Activated CD4-positive, alpha-beta memory T cell treated with anti-CD3 and anti-CD28 coated beads for 36 hours (primary cell): ENCODE measurements around the gene PPM1M. TPM values are rescaled to one million over a fixed set of nuclear protein-coding genes. Genes with fewer than 3 reads are reported as not detected.

Experiments used
- CTCF ChIA-PET: fragments of 350-600 bp; sonication (Branson Sonifier 250); formaldehyde crosslinking; loops from one replicate; lab custom pipeline; 2021; ENCODE audit warnings: antibody characterized with exemption, inconsistent platforms; lab: Charles Lee
- POLR2A ChIA-PET: fragments of 350-600 bp; sonication (Branson Sonifier 250); formaldehyde crosslinking; loops from one replicate; lab custom pipeline; 2021; ENCODE audit warnings: antibody characterized with exemption; lab: Charles Lee
- DNase-seq: peaks from one replicate; pipeline ENCODE4 v3.0.0-alpha.2; 2020
- H3K27ac Mint-ChIP-seq: one replicate; pipeline ENCODE4 v1.8.0; 2021; ENCODE audit warnings: mixed read lengths
- H3K27me3 Mint-ChIP-seq: one replicate; pipeline ENCODE4 v1.8.0; 2021; ENCODE audit warnings: mixed read lengths
- H3K36me3 Mint-ChIP-seq: one replicate; pipeline ENCODE4 v1.8.0; 2021; ENCODE audit warnings: mixed read lengths
- H3K4me1 Mint-ChIP-seq: one replicate; pipeline ENCODE4 v1.8.0; 2021; ENCODE audit warnings: low read depth, mixed read lengths
- H3K4me3 Mint-ChIP-seq: one replicate; pipeline ENCODE4 v1.8.0; 2021; ENCODE audit warnings: mild to moderate bottlenecking, mixed read lengths
- H3K9me3 Mint-ChIP-seq: one replicate; pipeline ENCODE4 v1.8.0; 2021; ENCODE audit warnings: mixed read lengths
- intact Hi-C: fragments of 100-400 bp; cut with micrococcal nuclease; formaldehyde crosslinking; loops from one replicate; pipeline ENCODE4 v1.15.1; 2023
- total RNA-seq, 2 experiments: library from RNA; stranded (reverse); gene quantifications; one replicate each; pipeline ENCODE4 v1.2.3, GENCODE V29; 2021

PPM1M gene
- total RNA-seq, 2 experiments from 2014 or later = 111 TPM

- ChIA-PET CTCF (interaction anchor here (0.9 to 12.4 kb wide), 6 partner anchors 15 to 230 kb away, joined by 3 to 271 read pairs (median 3); no protein-coding TSS in a partner anchor), POLR2A (interaction anchor here (0.6 to 1.5 kb wide), 4 partner anchors 8 to 243 kb away, joined by 3 to 4 read pairs (median 3); partner anchors contain the start of genes ABHD14A and TLR9)
- peak overlapping the region; percentile 46 for H3K4me3 Mint-ChIP-seq
- no peaks in the 10 kb centered on the region for H3K9me3 Mint-ChIP-seq
- peak overlapping the region; percentile 86 for H3K27ac Mint-ChIP-seq
- H3K27me3 Mint-ChIP-seq = no peaks in the 10 kb centered on the region
- H3K36me3 Mint-ChIP-seq = peaks cover 22% of the 10 kb centered on the region
- intact Hi-C loops = loop anchor here (5.0 kb wide), 2 partner anchors 60 to 215 kb away; no protein-coding TSS in a partner anchor
- DNase-seq = peak; percentile 36
- peaks cover 61% of the 10 kb centered on the region for H3K4me1 Mint-ChIP-seq
These were observed 28.2 kb upstream of the PPM1M start for GRCh38 chr3:52217409-52217805.

GRCh38 chr3:52218026-52218425, 27.5 kb upstream of the PPM1M start:
- ChIA-PET CTCF (interaction anchor here (0.9 to 12.4 kb wide), 5 partner anchors 15 to 122 kb away, joined by 3 to 271 read pairs (median 50); partner anchors contain the start of gene WDR82), POLR2A (interaction anchor here (1.3 kb wide), 1 partner anchor 28 kb away, joined by 3 read pairs; the partner anchor contains the start of gene PPM1M)
- H3K27ac Mint-ChIP-seq = peak overlapping the region; percentile 73
- peak overlapping the region; percentile 40 for H3K4me3 Mint-ChIP-seq
- DNase-seq = peak; percentile 10
- H3K9me3 Mint-ChIP-seq = no peaks in the 10 kb centered on the region
- H3K4me1 Mint-ChIP-seq = peaks cover 67% of the 10 kb centered on the region
- intact Hi-C loops = loop anchor here (5.0 kb wide), 2 partner anchors 61 to 216 kb away; no protein-coding TSS in a partner anchor
- H3K36me3 Mint-ChIP-seq = peaks cover 18% of the 10 kb centered on the region
- H3K27me3 Mint-ChIP-seq = no peaks in the 10 kb centered on the region

GRCh38 chr3:52218454-52218853, 27.1 kb upstream of the PPM1M start:
- Mint-ChIP-seq H3K9me3 (no peaks in the 10 kb centered on the region), H3K27ac (peak overlapping the region; percentile 73), H3K36me3 (peaks cover 16% of the 10 kb centered on the region), H3K4me3 (peak overlapping the region; percentile 40), H3K4me1 (peaks cover 71% of the 10 kb centered on the region), H3K27me3 (no peaks in the 10 kb centered on the region)
- CTCF ChIA-PET = interaction anchor here (0.9 to 12.4 kb wide), 7 partner anchors 14 to 194 kb away, joined by 3 to 271 read pairs (median 4); partner anchors contain the start of gene WDR82
- POLR2A ChIA-PET = interaction anchor here (1.3 kb wide), 1 partner anchor 28 kb away, joined by 3 read pairs; the partner anchor contains the start of gene PPM1M
- intact Hi-C loops = loop anchor here (5.0 kb wide), 2 partner anchors 61 to 216 kb away; no protein-coding TSS in a partner anchor
- DNase-seq = peak; percentile 66

- ChIA-PET POLR2A (interaction anchor here (0.9 to 1.3 kb wide), 3 partner anchors 19 to 120 kb away, joined by 3 to 6 read pairs (median 3); partner anchors contain the start of gene PPM1M), CTCF (interaction anchor here (0.7 to 12.4 kb wide), 19 partner anchors 13 to 229 kb away, joined by 3 to 271 read pairs (median 4); partner anchors contain the start of genes DUSP7 and WDR82)
- H3K4me3 Mint-ChIP-seq = no peak overlapping the region
- H3K27ac Mint-ChIP-seq = peak overlapping the region; percentile 73
- H3K27me3 Mint-ChIP-seq = no peaks in the 10 kb centered on the region
- DNase-seq = no peak
- peaks cover 77% of the 10 kb centered on the region for H3K4me1 Mint-ChIP-seq
- intact Hi-C loops = loop anchor here (5.0 kb wide), 2 partner anchors 62 to 217 kb away; no protein-coding TSS in a partner anchor
- H3K9me3 Mint-ChIP-seq = no peaks in the 10 kb centered on the region
- H3K36me3 Mint-ChIP-seq = peaks cover 13% of the 10 kb centered on the region
These were observed 26.5 kb upstream of the PPM1M start for GRCh38 chr3:52218937-52219650.

GRCh38 chr3:52220380-52221026, 25.1 kb upstream of the PPM1M start:
- Mint-ChIP-seq H3K27ac (peak overlapping the region; percentile 49), H3K4me1 (peaks cover 83% of the 10 kb centered on the region), H3K9me3 (no peaks in the 10 kb centered on the region), H3K4me3 (no peak overlapping the region), H3K27me3 (no peaks in the 10 kb centered on the region), H3K36me3 (peaks cover 3% of the 10 kb centered on the region)
- DNase-seq = peak; percentile 94
- ChIA-PET CTCF (interaction anchor here (0.6 to 12.4 kb wide), 47 partner anchors 9 to 237 kb away, joined by 3 to 271 read pairs (median 5); partner anchors contain the start of genes ACY1, DUSP7, GLYCTK and PPM1M), POLR2A (interaction anchor here (0.7 to 1.5 kb wide), 6 partner anchors 14 to 119 kb away, joined by 3 to 4 read pairs (median 4); partner anchors contain the start of gene TWF2)
- intact Hi-C loops = loop anchor here (1.0 to 5.0 kb wide), 4 partner anchors 20 to 227 kb away; partner anchors contain the start of genes ALAS1 and SEMA3G

- ChIA-PET CTCF (interaction anchor here (0.6 to 12.4 kb wide), 40 partner anchors 9 to 226 kb away, joined by 3 to 271 read pairs (median 5); partner anchors contain the start of genes GLYCTK, PPM1M, TWF2 and WDR82), POLR2A (interaction anchor here (0.9 to 1.5 kb wide), 5 partner anchors 18 to 118 kb away, joined by 3 to 4 read pairs (median 4); partner anchors contain the start of gene TWF2)
- Mint-ChIP-seq H3K9me3 (no peaks in the 10 kb centered on the region), H3K36me3 (peaks cover 1% of the 10 kb centered on the region), H3K4me3 (peak overlapping the region; percentile 71), H3K4me1 (peaks cover 88% of the 10 kb centered on the region), H3K27ac (peak overlapping the region; percentile 86), H3K27me3 (no peaks in the 10 kb centered on the region)
- intact Hi-C loops = loop anchor here (5.0 kb wide), 1 partner anchor 226 kb away; the partner anchor contains the start of gene SEMA3G
- no peak for DNase-seq
These were observed 24.4 kb upstream of the PPM1M start for GRCh38 chr3:52221141-52221562.

- ChIA-PET CTCF (interaction anchor here (1.0 to 12.4 kb wide), 21 partner anchors 10 to 226 kb away, joined by 3 to 271 read pairs (median 7); partner anchors contain the start of genes TWF2 and WDR82), POLR2A (interaction anchor here (0.7 to 1.5 kb wide), 7 partner anchors 17 to 118 kb away, joined by 3 to 5 read pairs (median 4); partner anchors contain the start of gene TWF2)
- H3K4me1 Mint-ChIP-seq = peaks cover 89% of the 10 kb centered on the region
- peak overlapping the region; percentile 86 for H3K27ac Mint-ChIP-seq
- no peaks in the 10 kb centered on the region for H3K27me3 Mint-ChIP-seq
- intact Hi-C loops = loop anchor here (5.0 kb wide), 1 partner anchor 226 kb away; the partner anchor contains the start of gene SEMA3G
- peak; percentile 78 for DNase-seq
- no peaks in the 10 kb centered on the region for H3K9me3 Mint-ChIP-seq
- H3K4me3 Mint-ChIP-seq = peak overlapping the region; percentile 71
- peaks cover under 1% of the 10 kb centered on the region for H3K36me3 Mint-ChIP-seq
These were observed 23.8 kb upstream of the PPM1M start for GRCh38 chr3:52221563-52222318.

GRCh38 chr3:52222319-52223221, 23.0 kb upstream of the PPM1M start:
- Mint-ChIP-seq H3K36me3 (no peaks in the 10 kb centered on the region), H3K27ac (peak overlapping the region; percentile 86), H3K9me3 (no peaks in the 10 kb centered on the region), H3K4me1 (peaks cover 83% of the 10 kb centered on the region), H3K27me3 (no peaks in the 10 kb centered on the region), H3K4me3 (peak overlapping the region; percentile 71)
- ChIA-PET CTCF (interaction anchor here (0.6 to 12.4 kb wide), 12 partner anchors 9 to 226 kb away, joined by 3 to 271 read pairs (median 8); partner anchors contain the start of genes TWF2 and WDR82), POLR2A (interaction anchor here (0.7 to 1.4 kb wide), 4 partner anchors 17 to 58 kb away, joined by 4 to 5 read pairs (median 4); no protein-coding TSS in a partner anchor)
- intact Hi-C loops = loop anchor here (5.0 kb wide), 1 partner anchor 225 kb away; the partner anchor contains the start of gene SEMA3G
- DNase-seq = no peak
